ENCODE results near the gene SUGCT.

The SUGCT gene

GRCh38 chr7:40701836-40702551, 567.2 kb downstream of the SUGCT start:
- no peak for FAIRE-seq

GRCh38 chr7:40704172-40704571, 569.4 kb downstream of the SUGCT start:
- FAIRE-seq = no peak

- no peak for FAIRE-seq
Observed at GRCh38 chr7:40706829-40707228, 572.0 kb downstream of the SUGCT start.

GRCh38 chr7:40709062-40709964, 574.5 kb downstream of the SUGCT start:
- no peak for FAIRE-seq

- no peak for FAIRE-seq
Observed at GRCh38 chr7:40711706-40712105, 576.9 kb downstream of the SUGCT start.

- peak; percentile 38 for FAIRE-seq
Observed at GRCh38 chr7:40714363-40715052, 579.7 kb downstream of the SUGCT start.

- FAIRE-seq = no peak
Observed at GRCh38 chr7:40715053-40715430, 580.2 kb downstream of the SUGCT start.

GRCh38 chr7:40716052-40716451, 581.2 kb downstream of the SUGCT start:
- FAIRE-seq = no peak

GRCh38 chr7:40717242-40717641, 582.4 kb downstream of the SUGCT start:
- no peak for FAIRE-seq

- FAIRE-seq = no peak
Observed at GRCh38 chr7:40720416-40720815, 585.6 kb downstream of the SUGCT start.

GRCh38 chr7:40721342-40721949, 586.6 kb downstream of the SUGCT start:
- FAIRE-seq = no peak

- no peak for FAIRE-seq
Observed at GRCh38 chr7:40722242-40722641, 587.4 kb downstream of the SUGCT start.

GRCh38 chr7:40723829-40724228, 589.0 kb downstream of the SUGCT start:
- no peak for FAIRE-seq

GRCh38 chr7:40726559-40726958, 591.8 kb downstream of the SUGCT start:
- no peak for FAIRE-seq

- no peak for FAIRE-seq
Observed at GRCh38 chr7:40733114-40733513, 598.3 kb downstream of the SUGCT start.

- no peak for FAIRE-seq
Observed at GRCh38 chr7:40733578-40733977, 598.8 kb downstream of the SUGCT start.

GRCh38 chr7:40739257-40739656, 604.5 kb downstream of the SUGCT start:
- FAIRE-seq = no peak

GRCh38 chr7:40742270-40742669, 607.5 kb downstream of the SUGCT start:
- no peak for FAIRE-seq

GRCh38 chr7:40746841-40747556, 612.2 kb downstream of the SUGCT start:
- no peak for FAIRE-seq

GRCh38 chr7:40747856-40748255, 613.1 kb downstream of the SUGCT start:
- FAIRE-seq = no peak

GRCh38 chr7:40749877-40750276, 615.1 kb downstream of the SUGCT start:
- FAIRE-seq = no peak

GRCh38 chr7:40753455-40753854, 618.6 kb downstream of the SUGCT start:
- FAIRE-seq = no peak
